HCT116 (cell line): ENCODE measurements around the gene NOL11. TPM values are rescaled to one million over a fixed set of nuclear protein-coding genes. Genes with fewer than 3 reads are reported as not detected.

Experiments
- ATAC-seq: fragments of 200-7000 bp; cut with Tn5 transposase; 2 replicates; pipeline ENCODE4 v1.9.1; 2020; ENCODE audit warnings: mild to moderate bottlenecking, moderate library complexity
- BruUV-seq: library from RNA; stranded (reverse); fragments of 400-500 nt; replicated peaks from 2 replicates; lab custom pipeline; 2021; lab: Mats Ljungman, UMichigan
- CTCF ChIA-PET: fragments of 300-600 bp; sonication (Branson Sonifier 250); formaldehyde crosslinking; loops from one replicate; lab custom pipeline; 2021; ENCODE audit warnings: antibody characterized with exemption; lab: Charles Lee
- POLR2A ChIA-PET: fragments of 300-600, 350-600 bp; sonication (Branson Sonifier 250); formaldehyde crosslinking; loops from one replicate; lab custom pipeline; 2021; ENCODE audit warnings: antibody characterized with exemption; lab: Charles Lee
- RAD21 ChIA-PET, 2 experiments: fragments of 300-600 bp; sonication (Branson Sonifier 250); formaldehyde crosslinking; loops; one replicate each; lab custom pipeline; 2023; ENCODE audit warnings: low total read pairs in 2 of 2; ENCODE audit not compliant: uncharacterized antibody in 2 of 2, unreplicated experiment in 2 of 2, low non-redundant PET in 1 of 2; lab: Charles Lee
- DNase-seq: peaks from one replicate; pipeline ENCODE4 v3.0.0-alpha.2; 2010; ENCODE audit warnings: low read depth, low spot score
- H2AFZ ChIP-seq: fragments of 200-600 bp; shearing (Covaris generic), sonication (generic); 2 replicates; pipeline ENCODE4 v1.6.1; 2017; ENCODE audit warnings: low read depth, mixed run types, mixed read lengths, antibody characterized with exemption, low read length; ENCODE audit not compliant: poor library complexity, severe bottlenecking
- H3K27ac ChIP-seq: 2 replicates; pipeline ENCODE4 v1.5.1; 2012; ENCODE audit warnings: low read depth, low read length
- H3K27me3 ChIP-seq: fragments of 200-600 bp; sonication (generic); 2 replicates; pipeline ENCODE4 v1.6.1; 2016; ENCODE audit warnings: mixed run types, low read length, mixed read lengths; ENCODE audit not compliant: insufficient read depth
- H3K36me3 ChIP-seq, 2 experiments: fragments of 200-500 bp in 1 of 2; fragments of 200-600 bp in 1 of 2; sonication (Bioruptor generic) in 1 of 2; sonication (generic) in 1 of 2; 2 replicates each; pipeline versions ENCODE4 v1.5.1 to v1.6.1; 2014 to 2016; ENCODE audit warnings: low read length in 2 of 2, inconsistent platforms in 1 of 2, mixed read lengths in 1 of 2, mixed run types in 1 of 2; ENCODE audit not compliant: insufficient read depth in 2 of 2, control insufficient read depth in 1 of 2
- H3K4me1 ChIP-seq, 2 experiments: fragments of 200-600 bp in 1 of 2; sonication (generic) in 1 of 2; 2 replicates each; pipeline versions ENCODE4 v1.5.1 to v1.6.1; 2012 to 2017; ENCODE audit warnings: low read length in 2 of 2, inconsistent platforms in 1 of 2, mild to moderate bottlenecking in 1 of 2, mixed read lengths in 1 of 2, mixed run types in 1 of 2, moderate library complexity in 1 of 2; ENCODE audit not compliant: insufficient read depth in 2 of 2, control insufficient read depth in 1 of 2
- H3K4me2 ChIP-seq: fragments of 200-600 bp; sonication (generic); 2 replicates; pipeline ENCODE4 v1.6.1; 2017; ENCODE audit warnings: mixed run types, low read length, mixed read lengths
- H3K4me3 ChIP-seq, 2 experiments: fragments of 200-600 bp in 1 of 2; sonication (generic) in 1 of 2; replicated peaks in 1 of 2; 2 replicates each; pipeline ENCODE4 v1.5.1; 2011 to 2016; ENCODE audit warnings: low read length in 2 of 2, control low read depth in 1 of 2, low read depth in 1 of 2, mild to moderate bottlenecking in 1 of 2, mixed read lengths in 1 of 2, mixed run types in 1 of 2
- H3K79me2 ChIP-seq: fragments of 200-600 bp; sonication (generic); 2 replicates; pipeline ENCODE4 v1.6.1; 2017; ENCODE audit warnings: mild to moderate bottlenecking, mixed run types, low read length, moderate library complexity, mixed read lengths; ENCODE audit not compliant: insufficient read depth
- H3K9ac ChIP-seq: fragments of 200-600 bp; sonication (generic); 2 replicates; pipeline ENCODE4 v1.6.1; 2016; ENCODE audit warnings: low read length, mixed read lengths
- H3K9me2 ChIP-seq: fragments of 200-600 bp; sonication (generic), shearing (Covaris generic); 2 replicates; pipeline ENCODE4 v1.6.1; 2017; ENCODE audit warnings: mixed run types, mild to moderate bottlenecking, moderate library complexity; ENCODE audit not compliant: insufficient read depth
- H3K9me3 ChIP-seq, 2 experiments: fragments of 200-500 bp in 1 of 2; fragments of 200-600 bp in 1 of 2; sonication (Bioruptor generic) in 1 of 2; sonication (generic) in 1 of 2; 2 replicates each; pipeline ENCODE4 v1.6.1; 2014 to 2017; ENCODE audit warnings: low read length in 2 of 2, mixed read lengths in 2 of 2, inconsistent platforms in 1 of 2, low read depth in 1 of 2, mild to moderate bottlenecking in 1 of 2, mixed run types in 1 of 2, moderate library complexity in 1 of 2; ENCODE audit not compliant: control insufficient read depth in 1 of 2, insufficient read depth in 1 of 2
- H4K20me1 ChIP-seq: fragments of 200-600 bp; sonication (generic), shearing (Covaris generic); 2 replicates; pipeline ENCODE4 v1.6.1; 2017; ENCODE audit warnings: mixed run types, mild to moderate bottlenecking, moderate library complexity; ENCODE audit not compliant: insufficient read depth
- EGR1 ChIP-seq: IDR thresholded peaks from 2 replicates; pipeline ENCODE4 v1.6.1; 2012; ENCODE audit warnings: low read depth
- ELF1 ChIP-seq: IDR thresholded peaks from 2 replicates; pipeline ENCODE4 v1.6.1; 2012; ENCODE audit warnings: low read depth, borderline replicate concordance
- EZH2phosphoT487 ChIP-seq: fragments of 200-600 bp; IDR thresholded peaks from 2 replicates; pipeline ENCODE4 v1.6.1; 2018; ENCODE audit warnings: antibody characterized with exemption, borderline replicate concordance
- FOSL1 ChIP-seq: IDR thresholded peaks from 2 replicates; pipeline ENCODE4 v1.6.1; 2012; ENCODE audit warnings: low read depth
- JUND ChIP-seq: IDR thresholded peaks from 2 replicates; pipeline ENCODE4 v1.6.1; 2012
- POLR2A ChIP-seq: IDR thresholded peaks from 2 replicates; pipeline ENCODE4 v1.7.0; 2011; ENCODE audit warnings: borderline replicate concordance; ENCODE audit not compliant: insufficient read depth, insufficient read length; ENCODE audit errors: extremely low read depth
- POLR2AphosphoS5 ChIP-seq: IDR thresholded peaks from 2 replicates; pipeline ENCODE4 v1.6.1; 2011; ENCODE audit warnings: mild to moderate bottlenecking, low read depth, low read length, moderate library complexity
- SIN3A ChIP-seq: IDR thresholded peaks from 2 replicates; pipeline ENCODE4 v1.6.1; 2012; ENCODE audit warnings: low read depth
- TCF7L2 ChIP-seq: IDR thresholded peaks from 2 replicates; pipeline ENCODE4 v1.7.0; 2011; ENCODE audit warnings: borderline replicate concordance, inconsistent platforms; ENCODE audit not compliant: insufficient read depth, insufficient read length; ENCODE audit errors: extremely low read depth
- YY1 ChIP-seq: IDR thresholded peaks from 2 replicates; pipeline ENCODE4 v1.6.1; 2011; ENCODE audit warnings: low read length, low read depth, moderate library complexity, mild to moderate bottlenecking; ENCODE audit not compliant: insufficient replicate concordance; ENCODE audit errors: extremely low read depth
- ZFX ChIP-seq: fragments of 450-650 bp; IDR thresholded peaks from 2 replicates; pipeline ENCODE4 v1.6.1; 2017
- ZNF274 ChIP-seq: fragments of 200-500 bp; sonication (Bioruptor generic); IDR thresholded peaks from 2 replicates; pipeline ENCODE4 v1.6.1; 2014; ENCODE audit warnings: mild to moderate bottlenecking, low read depth, low read length, inconsistent platforms
- intact Hi-C: fragments of 100-400 bp; cut with micrococcal nuclease; formaldehyde crosslinking; loops from 2 replicates; pipeline ENCODE4 v1.10.0; 2022
- total RNA-seq: library from RNA; stranded (reverse); gene quantifications from one replicate; pipeline ENCODE4 v1.2.1, GENCODE V29; 2021; ENCODE audit not compliant: unreplicated experiment
- TF ChIP-seq, protein P1 (sequence below): IDR thresholded peaks from 2 replicates; pipeline ENCODE4 v1.6.1; 2011; ENCODE audit warnings: mild to moderate bottlenecking, low read length, moderate library complexity; ENCODE audit not compliant: insufficient replicate concordance; ENCODE audit errors: extremely low read depth
- TF ChIP-seq, protein P2 (sequence below): IDR thresholded peaks from 2 replicates; pipeline ENCODE4 v1.6.1; 2012
- TF ChIP-seq, protein P3 (sequence below), 3 experiments: fragments of 200-600 bp in 1 of 3; sonication (generic) in 1 of 3; IDR thresholded peaks in 2 of 3; conservative IDR thresholded peaks in 1 of 3; 2 replicates each; pipeline ENCODE4 v1.5.1; 2012 to 2017; ENCODE audit warnings: low read depth in 2 of 3, low read length in 2 of 3, antibody characterized with exemption in 1 of 3, borderline replicate concordance in 1 of 3, control low read depth in 1 of 3, mild to moderate bottlenecking in 1 of 3, mixed read lengths in 1 of 3, mixed run types in 1 of 3, moderate library complexity in 1 of 3; ENCODE audit not compliant: insufficient read depth in 1 of 3

Gene NOL11
- total RNA-seq, 1 experiment from 2014 or later, result 118 TPM

DNA sequence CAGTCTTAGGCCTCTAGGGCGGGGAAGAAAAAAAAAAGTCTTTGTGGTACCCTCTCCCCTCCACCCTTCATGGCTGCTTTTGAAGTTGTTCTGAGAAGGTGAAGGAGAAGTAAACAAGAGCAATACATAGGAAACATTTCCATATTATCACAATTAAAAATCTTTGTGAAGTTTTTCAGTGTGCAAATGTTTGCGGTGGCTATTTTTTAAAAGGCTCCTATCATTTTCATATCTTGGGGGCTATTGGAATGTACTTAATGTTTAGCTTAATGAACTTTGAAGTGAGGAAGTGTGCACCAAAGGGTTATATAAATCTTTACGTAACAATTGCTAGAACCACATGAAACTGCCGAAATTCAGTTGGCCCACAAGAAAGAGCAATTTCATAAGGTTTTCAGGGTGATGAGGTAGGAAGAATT lies 7.6 kb downstream of the NOL11 start:
- ChIA-PET POLR2A (no interaction called here), CTCF (no interaction called here), RAD21 (no interaction called here)

More for the DNA sequence above, 7.6 kb downstream of the NOL11 start:
- Histone ChIP-seq H4K20me1 (no peaks in the 10 kb centered on the region), H3K9me2 (no peaks in the 10 kb centered on the region), H3K27me3 (no peaks in the 10 kb centered on the region), H3K36me3 (peaks cover 76 to 80% of the 10 kb centered on the region in 2 experiments), H2AFZ (no peak overlapping the region), H3K4me2 (no peak overlapping the region), H3K79me2 (peaks cover 85% of the 10 kb centered on the region), H3K9me3 (no peaks in the 10 kb centered on the region), H3K4me1 (peaks cover 0 to 7% of the 10 kb centered on the region in 2 experiments; a peak in 2 of 4 replicates), H3K9ac (no peak overlapping the region), H3K4me3 (no peak overlapping the region), H3K27ac (no peak overlapping the region)
- no peak for ATAC-seq
- no peak for DNase-seq
- no TSS peak for BruUV-seq
- intact Hi-C loops, result no loop called here
- no peak for TF ChIP-seq ZNF274
- TF ChIP-seq TCF7L2, result no peak
- TF ChIP-seq, protein P1, sequence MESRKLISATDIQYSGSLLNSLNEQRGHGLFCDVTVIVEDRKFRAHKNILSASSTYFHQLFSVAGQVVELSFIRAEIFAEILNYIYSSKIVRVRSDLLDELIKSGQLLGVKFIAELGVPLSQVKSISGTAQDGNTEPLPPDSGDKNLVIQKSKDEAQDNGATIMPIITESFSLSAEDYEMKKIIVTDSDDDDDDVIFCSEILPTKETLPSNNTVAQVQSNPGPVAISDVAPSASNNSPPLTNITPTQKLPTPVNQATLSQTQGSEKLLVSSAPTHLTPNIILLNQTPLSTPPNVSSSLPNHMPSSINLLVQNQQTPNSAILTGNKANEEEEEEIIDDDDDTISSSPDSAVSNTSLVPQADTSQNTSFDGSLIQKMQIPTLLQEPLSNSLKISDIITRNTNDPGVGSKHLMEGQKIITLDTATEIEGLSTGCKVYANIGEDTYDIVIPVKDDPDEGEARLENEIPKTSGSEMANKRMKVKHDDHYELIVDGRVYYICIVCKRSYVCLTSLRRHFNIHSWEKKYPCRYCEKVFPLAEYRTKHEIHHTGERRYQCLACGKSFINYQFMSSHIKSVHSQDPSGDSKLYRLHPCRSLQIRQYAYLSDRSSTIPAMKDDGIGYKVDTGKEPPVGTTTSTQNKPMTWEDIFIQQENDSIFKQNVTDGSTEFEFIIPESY, result no peak
- no peak for TF ChIP-seq POLR2AphosphoS5
- no peak for TF ChIP-seq EZH2phosphoT487
- no peak for TF ChIP-seq POLR2A
- no peak for TF ChIP-seq ELF1
- no peak for TF ChIP-seq EGR1
- TF ChIP-seq, protein P2, sequence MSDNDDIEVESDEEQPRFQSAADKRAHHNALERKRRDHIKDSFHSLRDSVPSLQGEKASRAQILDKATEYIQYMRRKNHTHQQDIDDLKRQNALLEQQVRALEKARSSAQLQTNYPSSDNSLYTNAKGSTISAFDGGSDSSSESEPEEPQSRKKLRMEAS, result no peak
- no peak for TF ChIP-seq YY1
- no peak for TF ChIP-seq ZFX
- TF ChIP-seq FOSL1, result no peak
- TF ChIP-seq, protein P3, sequence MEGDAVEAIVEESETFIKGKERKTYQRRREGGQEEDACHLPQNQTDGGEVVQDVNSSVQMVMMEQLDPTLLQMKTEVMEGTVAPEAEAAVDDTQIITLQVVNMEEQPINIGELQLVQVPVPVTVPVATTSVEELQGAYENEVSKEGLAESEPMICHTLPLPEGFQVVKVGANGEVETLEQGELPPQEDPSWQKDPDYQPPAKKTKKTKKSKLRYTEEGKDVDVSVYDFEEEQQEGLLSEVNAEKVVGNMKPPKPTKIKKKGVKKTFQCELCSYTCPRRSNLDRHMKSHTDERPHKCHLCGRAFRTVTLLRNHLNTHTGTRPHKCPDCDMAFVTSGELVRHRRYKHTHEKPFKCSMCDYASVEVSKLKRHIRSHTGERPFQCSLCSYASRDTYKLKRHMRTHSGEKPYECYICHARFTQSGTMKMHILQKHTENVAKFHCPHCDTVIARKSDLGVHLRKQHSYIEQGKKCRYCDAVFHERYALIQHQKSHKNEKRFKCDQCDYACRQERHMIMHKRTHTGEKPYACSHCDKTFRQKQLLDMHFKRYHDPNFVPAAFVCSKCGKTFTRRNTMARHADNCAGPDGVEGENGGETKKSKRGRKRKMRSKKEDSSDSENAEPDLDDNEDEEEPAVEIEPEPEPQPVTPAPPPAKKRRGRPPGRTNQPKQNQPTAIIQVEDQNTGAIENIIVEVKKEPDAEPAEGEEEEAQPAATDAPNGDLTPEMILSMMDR (IDR thresholded peaks at IDR 0.05 in 2 of 3, conservative IDR thresholded peaks at IDR 0.05 in 1 of 3; ENCODE audit: borderline replicate concordance in 1 of 3, insufficient read depth in 1 of 3, low read depth in 2 of 3, low read length in 2 of 3), result no peak
- no peak for TF ChIP-seq JUND
- TF ChIP-seq SIN3A, result no peak
